ENCODE data around the gene MKRN3. TPM values are rescaled to one million over a fixed set of nuclear protein-coding genes. Genes with fewer than 3 reads are reported as not detected.

The MKRN3 gene
- total and polyA plus RNA-seq, 2 of the 8 experiments (the other 6 are each of a cell fraction or from before 2014, with no cell fraction given) = not detected

GRCh38 chr15:23516866-23517265, 48.6 kb upstream of the MKRN3 start:
- H3K4me1 ChIP-seq (replicated peaks in 1 of 4; ENCODE audit: control insufficient read depth in 3 of 4, insufficient read depth in 4 of 4, low read length in 3 of 4) = no peaks in the 10 kb centered on the region
- no peak overlapping the region for H2BK15ac ChIP-seq (ENCODE audit: low read length)
- H2BK120ac ChIP-seq (replicated peaks; ENCODE audit: low read depth, low read length) = no peak overlapping the region
- no peak overlapping the region for H3K27ac ChIP-seq (ENCODE audit: low read depth, low read length)
- 64% methylated on average over 4 of the region's 4 CpGs; no CpG with 5 or more reads in 1 of the 2 experiments for WGBS, 2 experiments (ENCODE audit: extremely low coverage in 1 of 2, insufficient coverage in 1 of 2, insufficient read length in 1 of 2, insufficient replicate concordance in 2 of 2, low coverage in 1 of 2, low lambda C conversion rate in 2 of 2, missing lambda C conversion rate in 1 of 2)
- no peak overlapping the region for H4K91ac ChIP-seq (replicated peaks; ENCODE audit: insufficient read length, low read length)
- no peaks in the 10 kb centered on the region for H4K20me1 ChIP-seq (replicated peaks in 1 of 2; ENCODE audit: control insufficient read depth in 1 of 2, insufficient read depth in 2 of 2, low read length in 2 of 2)
- no peak overlapping the region for H3K14ac ChIP-seq (ENCODE audit: insufficient read length)
- DNase-seq (ENCODE audit: low read depth in 1 of 2, low spot score in 2 of 2) (no peak), FAIRE-seq (no peak)
- H2BK12ac ChIP-seq (ENCODE audit: low read depth, low read length) = no peak overlapping the region
- H3K23me2 ChIP-seq (ENCODE audit: low read depth, low read length) = no peaks in the 10 kb centered on the region
- H3K4ac ChIP-seq (replicated peaks; ENCODE audit: insufficient read length, low read depth, low read length) = no peak overlapping the region
- no peak overlapping the region for H3K4me2 ChIP-seq (ENCODE audit: insufficient read depth in 1 of 2, low read depth in 2 of 2, low read length in 2 of 2)
- POLR2A ChIA-PET (ENCODE audit: partially characterized antibody) = no interaction called here
- H2BK5ac ChIP-seq (ENCODE audit: low read depth, low read length) = no peak overlapping the region
- no peaks in the 10 kb centered on the region; a peak in 2 of 7 replicates for H3K27me3 ChIP-seq (replicated peaks in 1 of 4; ENCODE audit: control insufficient read depth in 3 of 4, extremely low read depth in 1 of 4, insufficient read depth in 3 of 4, low read length in 3 of 4)
- no peaks in the 10 kb centered on the region for H3K79me1 ChIP-seq (ENCODE audit: low read depth, low read length)
- H3K79me2 ChIP-seq (ENCODE audit: control insufficient read depth in 1 of 2, insufficient read depth in 2 of 2, low read length in 2 of 2) = no peaks in the 10 kb centered on the region
- peaks cover 13 to 36% of the 10 kb centered on the region in 2 experiments for H3K9me3 ChIP-seq (ENCODE audit: insufficient read depth in 2 of 2, low read depth in 1 of 2, low read length in 1 of 2)
- H3K18ac ChIP-seq (ENCODE audit: extremely low read depth, low read length) = no peak overlapping the region
- no peak overlapping the region for H4K8ac ChIP-seq (ENCODE audit: extremely low read depth, insufficient read depth, low read length)
- no peak overlapping the region for H2AFZ ChIP-seq (ENCODE audit: low read length)
- H2BK20ac ChIP-seq (ENCODE audit: low read length) = no peak overlapping the region
- CTCF ChIA-PET (ENCODE audit: partially characterized antibody) = no interaction called here
- H3K36me3 ChIP-seq (ENCODE audit: control insufficient read depth in 2 of 4, insufficient read depth in 4 of 4, low read length in 3 of 4) = no peaks in the 10 kb centered on the region
- H4K5ac ChIP-seq (ENCODE audit: insufficient read length, low read depth, low read length) = no peak overlapping the region
- no peak overlapping the region for H2AK5ac ChIP-seq (ENCODE audit: low read depth, low read length)
- H3K23ac ChIP-seq (ENCODE audit: insufficient read length) = no peak overlapping the region
- no peak overlapping the region for H3K4me3 ChIP-seq (ENCODE audit: extremely low read depth in 1 of 4, insufficient read depth in 2 of 4, low read depth in 3 of 4, low read length in 4 of 4)
- no peak overlapping the region for H3K56ac ChIP-seq (replicated peaks; ENCODE audit: insufficient read length, low read depth, low read length)
- no peak overlapping the region for H3K9ac ChIP-seq (replicated peaks in 1 of 4; ENCODE audit: extremely low read depth in 1 of 4, low read depth in 3 of 4, low read length in 3 of 4)
- TF ChIP-seq JUN (IDR thresholded peaks at IDR 0.05; ENCODE audit: low read depth, low read length) (no peak), GABPA (IDR thresholded peaks at IDR 0.05; ENCODE audit: borderline replicate concordance, insufficient read depth, low read length) (no peak), ATF3 (IDR thresholded peaks at IDR 0.05; ENCODE audit: insufficient read depth, low read depth, low read length) (no peak), GTF2F1 (IDR thresholded peaks at IDR 0.05; ENCODE audit: borderline replicate concordance, low read depth, low read length) (no peak), TAF1 (IDR thresholded peaks at IDR 0.05; ENCODE audit: low read depth, low read length) (no peak), SAP30 (IDR thresholded peaks at IDR 0.05; ENCODE audit: insufficient read depth, insufficient replicate concordance, low read length) (no peak)

All from H1 (cell line).